GM18526 (cell line): ENCODE data around the gene PDCD4.

ENCODE experiments used
- POLR2A ChIP-seq: IDR thresholded peaks from 3 replicates; pipeline ENCODE4 v1.6.1; 2011; ENCODE audit not compliant: insufficient read length; ENCODE audit errors: extremely low read depth

Gene PDCD4

DNA sequence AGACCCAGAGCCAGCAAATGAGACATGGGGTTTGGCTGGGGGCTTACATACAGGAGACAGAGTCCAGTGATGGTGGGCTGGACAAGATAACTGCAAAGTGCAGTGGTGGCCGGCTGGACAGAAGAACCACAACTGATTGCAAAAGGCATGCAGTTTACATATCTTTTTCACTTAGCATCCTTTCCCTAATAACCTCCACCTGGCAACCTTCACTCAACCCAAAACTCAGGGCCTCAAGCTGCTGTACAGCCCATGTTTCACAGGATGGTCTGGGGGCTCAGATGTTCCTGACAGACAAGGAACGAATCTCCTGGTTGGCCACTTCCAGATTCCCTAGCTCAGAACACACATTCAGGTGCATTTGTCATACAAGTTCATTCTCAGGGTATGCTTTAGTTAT is 7.8 kb upstream of the PDCD4 start:
- no peak for TF ChIP-seq POLR2A

- no peak for TF ChIP-seq POLR2A
These were observed 7.0 kb upstream of the PDCD4 start for GRCh38 chr10:110864662-110865140.

DNA sequence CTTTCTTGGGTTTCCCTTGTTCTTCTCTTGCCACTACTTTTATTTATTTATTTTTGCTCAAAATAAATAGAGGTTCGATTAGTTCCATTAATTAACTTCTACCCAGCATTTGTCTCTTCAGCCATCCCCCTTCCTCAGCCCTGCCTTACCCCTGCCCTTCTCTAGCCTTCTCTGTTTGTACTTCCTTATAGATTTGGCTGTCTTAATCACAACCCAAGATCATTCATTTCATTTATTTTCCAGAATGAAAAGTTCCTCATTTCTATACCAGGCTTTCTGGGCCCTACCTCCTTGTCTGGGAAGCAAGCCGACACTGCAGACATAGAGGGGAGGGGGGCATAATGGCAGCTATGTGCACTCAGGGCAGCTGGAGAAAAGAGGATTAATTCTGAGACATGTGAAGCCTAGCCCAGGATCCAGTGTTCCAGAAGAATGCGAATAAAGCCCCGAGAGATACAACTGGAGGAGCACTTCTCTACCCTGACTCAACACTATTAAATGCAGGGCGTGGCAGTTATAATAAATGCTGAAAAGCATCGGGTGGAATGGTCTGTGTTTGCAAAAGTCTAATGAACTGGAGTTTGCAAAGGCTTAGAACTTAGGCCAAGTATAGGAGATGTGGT is 6.4 kb upstream of the PDCD4 start:
- no peak for TF ChIP-seq POLR2A

GRCh38 chr10:110865809-110866482 is 5.8 kb upstream of the PDCD4 start:
- TF ChIP-seq POLR2A: no peak

- no peak for TF ChIP-seq POLR2A
These were observed 3.8 kb upstream of the PDCD4 start for GRCh38 chr10:110867807-110868465.

DNA sequence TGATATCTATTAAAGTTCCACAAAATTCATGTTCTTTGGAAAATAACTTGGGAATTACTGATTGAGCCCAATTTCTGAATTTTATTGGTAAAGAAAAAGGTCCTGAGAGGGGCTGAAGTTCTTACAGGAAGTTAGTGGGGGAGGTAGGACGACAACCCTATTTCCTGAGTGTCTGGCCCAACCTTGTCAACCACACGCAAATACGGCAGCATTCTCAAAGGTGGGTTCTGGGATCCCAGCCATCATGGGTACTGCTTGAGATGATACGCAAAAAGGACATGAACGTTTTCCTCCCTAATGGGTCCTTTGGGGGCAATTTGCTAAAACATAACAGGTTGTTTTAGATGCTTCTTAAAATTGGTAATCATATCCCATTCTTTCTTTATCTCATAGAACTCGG is 2.7 kb upstream of the PDCD4 start:
- no peak for TF ChIP-seq POLR2A

GRCh38 chr10:110870823-110871297 is 868 bp upstream of the PDCD4 start:
- TF ChIP-seq POLR2A: no peak

GRCh38 chr10:110872145-110872983 is 636 bp downstream of the PDCD4 start:
- no peak for TF ChIP-seq POLR2A

DNA sequence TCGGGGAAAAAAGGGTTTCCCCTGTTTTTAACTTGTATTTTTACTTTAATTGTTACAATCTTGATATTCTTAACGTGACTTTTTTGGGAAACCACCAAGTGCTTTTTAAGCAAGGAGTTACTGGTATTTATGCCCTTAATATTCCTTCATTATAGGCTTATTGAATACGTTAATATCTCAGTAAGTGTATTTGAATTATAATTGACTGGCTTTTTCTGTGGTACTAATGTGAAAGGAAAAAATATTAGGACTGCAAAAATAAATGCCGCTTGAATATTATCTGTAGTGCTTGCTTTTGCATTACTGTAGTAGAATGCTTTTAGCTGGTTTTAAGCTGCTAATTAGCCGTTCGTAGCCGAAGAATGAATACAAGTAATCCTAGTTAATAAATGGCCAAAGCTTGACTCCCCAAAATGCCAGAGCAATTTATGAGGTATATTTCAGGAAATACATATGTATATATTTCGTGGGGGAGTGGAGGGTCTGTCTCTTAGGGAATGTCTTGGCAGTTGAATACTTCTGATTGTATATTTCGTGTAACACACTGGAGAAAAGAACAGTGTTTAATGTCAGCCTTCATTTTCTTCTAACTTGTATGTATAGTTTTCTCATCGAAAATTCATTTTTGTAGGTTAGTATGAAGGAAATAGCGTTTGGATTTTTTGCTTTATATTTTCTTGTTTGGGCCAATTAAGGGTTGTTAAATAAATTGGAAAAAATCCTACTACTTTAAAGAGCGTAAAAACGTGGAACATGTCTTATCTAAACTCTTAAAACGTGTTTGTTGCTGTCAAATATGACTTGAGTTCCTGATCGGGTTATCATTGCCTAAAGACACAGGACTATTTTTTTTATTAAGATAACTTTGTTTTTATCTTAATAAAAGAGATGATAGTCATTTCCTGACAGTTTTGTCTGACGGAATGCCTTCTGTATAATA is 1.5 kb downstream of the PDCD4 start:
- no peak for TF ChIP-seq POLR2A

DNA sequence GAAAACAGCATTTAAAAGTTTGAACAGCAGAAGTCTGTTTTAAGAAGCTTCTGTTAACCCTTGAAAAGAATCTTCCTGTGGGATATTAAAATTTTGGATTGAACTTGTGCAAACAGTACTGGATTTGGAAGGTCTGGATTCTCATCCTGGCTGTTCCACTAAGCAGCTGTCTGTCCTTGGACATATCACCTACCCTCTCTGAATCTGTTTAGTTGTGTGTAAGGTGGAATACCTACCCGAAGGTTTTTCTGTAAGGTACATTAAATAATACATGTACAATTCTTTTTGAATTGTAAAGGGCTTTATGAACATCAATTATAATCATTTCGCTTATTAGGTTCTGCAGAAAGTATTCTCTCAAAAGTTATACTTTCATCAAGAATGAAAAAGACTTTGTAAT is 2.2 kb downstream of the PDCD4 start:
- no peak for TF ChIP-seq POLR2A

GRCh38 chr10:110876000-110876399 is 4.3 kb downstream of the PDCD4 start:
- no peak for TF ChIP-seq POLR2A

- no peak for TF ChIP-seq POLR2A
These were observed 5.1 kb downstream of the PDCD4 start for GRCh38 chr10:110876788-110877187.

DNA sequence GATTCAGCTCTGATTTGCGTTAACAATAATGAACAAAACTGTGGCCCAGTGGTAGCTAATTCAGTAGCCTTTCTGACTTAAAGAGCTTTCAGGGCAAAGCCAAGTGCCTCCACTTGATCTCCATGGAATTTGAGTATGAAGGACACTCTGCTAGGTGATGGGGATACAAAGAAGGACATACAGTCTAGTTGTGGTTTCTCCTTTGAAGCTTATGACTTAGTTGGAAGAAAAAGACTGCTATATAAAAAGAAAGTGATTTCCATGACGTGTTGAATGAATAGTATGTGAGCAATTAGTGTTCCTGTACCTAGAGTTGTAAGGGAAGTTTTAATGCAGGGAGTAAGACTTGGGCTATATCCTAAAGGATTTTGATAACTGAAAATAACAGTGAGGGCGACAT is 8.3 kb downstream of the PDCD4 start:
- TF ChIP-seq POLR2A: no peak

DNA sequence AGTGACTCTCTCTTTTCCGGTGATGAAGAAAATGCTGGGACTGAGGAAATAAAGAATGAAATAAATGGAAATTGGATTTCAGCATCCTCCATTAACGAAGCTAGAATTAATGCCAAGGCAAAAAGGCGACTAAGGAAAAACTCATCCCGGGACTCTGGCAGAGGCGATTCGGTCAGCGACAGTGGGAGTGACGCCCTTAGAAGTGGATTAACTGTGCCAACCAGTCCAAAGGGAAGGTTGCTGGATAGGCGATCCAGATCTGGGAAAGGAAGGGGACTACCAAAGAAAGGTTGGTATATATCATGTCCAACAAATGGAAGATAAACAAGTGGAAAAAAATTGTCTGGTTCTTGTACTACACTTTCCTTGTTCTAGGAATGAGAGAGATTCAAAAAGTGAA is 9.5 kb downstream of the PDCD4 start:
- TF ChIP-seq POLR2A: no peak
